ENCODE measurements around the gene OSBPL3.

Gene OSBPL3

DNA sequence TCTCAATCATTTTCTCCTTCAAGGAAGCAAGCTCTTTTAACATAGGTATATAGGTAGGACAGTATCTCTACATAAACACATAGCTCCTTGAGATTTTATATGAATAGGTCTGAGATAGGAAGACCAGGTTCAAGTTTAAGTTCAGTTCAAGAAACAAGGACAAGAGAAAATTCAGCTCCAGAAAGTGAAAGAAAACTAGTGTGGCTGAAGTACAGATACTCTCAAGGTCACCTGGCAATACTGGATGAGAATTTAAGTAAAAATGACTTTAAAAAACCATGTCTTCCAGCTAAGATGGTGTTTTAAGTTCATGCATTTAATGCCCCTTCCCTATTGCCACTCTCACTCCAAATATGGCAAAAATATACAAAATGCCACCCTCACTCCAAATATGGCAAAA is 91.3 kb downstream of the OSBPL3 start:
- no peak for DNase-seq

DNA sequence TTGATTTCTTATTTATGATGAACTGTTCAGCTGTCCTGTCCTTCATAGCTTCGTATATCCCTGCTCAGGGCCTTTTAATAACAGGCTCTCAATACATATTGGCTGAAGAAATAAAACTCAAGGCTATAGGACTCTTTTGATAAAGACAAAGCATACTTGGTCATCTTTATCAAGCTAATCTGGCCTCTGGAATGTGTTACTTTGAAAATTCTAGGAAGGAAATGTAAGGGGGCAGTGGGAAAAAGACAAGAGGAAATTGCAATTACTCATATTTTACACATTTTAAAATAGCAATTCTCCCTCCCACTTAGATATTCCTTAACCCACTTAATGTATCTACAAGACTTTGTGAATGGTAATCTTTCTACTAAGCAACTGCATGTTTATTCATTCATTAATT is 94.3 kb downstream of the OSBPL3 start:
- no peak for DNase-seq

GRCh38 chr7:24885305-24885704 is 94.7 kb downstream of the OSBPL3 start:
- no peak for DNase-seq

DNA sequence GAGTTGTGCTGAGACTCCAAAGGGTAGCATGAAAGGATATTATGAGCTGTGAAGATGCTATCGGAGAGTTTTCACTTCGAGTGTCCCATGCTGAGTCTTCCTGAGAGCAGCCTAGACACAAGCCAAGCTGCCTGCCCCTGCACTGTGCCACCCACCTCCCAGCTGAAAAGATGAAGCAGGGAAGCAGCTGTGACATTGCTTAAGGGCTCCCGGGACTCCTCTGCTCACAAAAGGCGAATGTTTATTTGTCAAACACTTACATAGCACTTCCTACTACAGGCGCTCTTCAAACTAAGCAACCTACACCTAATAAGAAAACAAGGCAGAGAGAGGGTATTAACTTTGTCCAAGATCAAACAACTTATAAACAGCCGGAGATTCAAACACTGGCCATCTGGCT is 95.6 kb downstream of the OSBPL3 start:
- DNase-seq = no peak

DNA sequence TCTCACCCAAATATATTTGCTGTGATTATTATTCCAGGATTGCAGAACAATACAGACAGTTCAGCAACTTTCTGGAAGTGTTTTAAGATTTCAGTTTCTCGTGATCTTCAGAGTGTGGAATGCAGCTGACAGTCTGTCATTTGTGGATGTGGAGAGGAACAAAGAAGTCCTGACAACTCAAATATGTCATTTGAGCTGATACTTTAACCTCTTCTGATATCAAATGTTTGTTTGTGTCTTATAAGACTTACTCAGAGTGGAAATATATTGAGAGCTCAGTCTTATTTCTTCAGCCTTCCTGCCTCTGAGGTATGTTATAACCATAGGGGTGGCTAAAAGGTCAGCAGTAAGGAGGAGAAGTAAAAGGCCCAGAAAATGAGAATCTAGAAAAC is 96.4 kb downstream of the OSBPL3 start:
- DNase-seq = no peak

DNA sequence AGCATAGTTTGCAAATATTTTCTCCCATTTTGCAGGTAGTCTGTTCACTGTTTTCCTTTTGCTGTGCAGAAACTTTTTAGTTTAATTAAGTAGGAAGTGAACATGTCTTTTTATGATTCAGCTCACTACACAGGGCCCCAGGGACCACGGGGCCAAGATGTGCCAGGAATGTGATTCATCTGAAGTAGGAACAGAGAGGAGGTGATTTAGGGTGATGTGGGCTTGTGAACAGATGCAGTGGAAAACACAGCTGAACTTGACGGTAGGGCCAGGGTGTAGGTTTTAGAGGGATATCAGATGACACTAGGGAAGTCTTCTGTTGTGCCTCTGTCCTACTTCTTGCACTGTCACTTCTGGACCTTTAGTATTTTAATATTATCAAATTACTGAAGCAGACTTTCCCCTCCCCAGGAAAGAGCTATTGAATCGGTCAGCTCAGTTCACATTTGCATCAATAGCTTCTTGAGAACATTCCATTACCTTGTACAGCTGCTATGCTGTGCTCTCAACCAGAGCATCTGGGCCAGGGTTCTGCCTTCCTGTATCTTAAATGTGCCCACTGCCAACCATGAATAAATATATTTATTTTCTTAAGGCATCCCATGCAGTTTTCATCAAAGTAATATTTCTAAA is 96.9 kb downstream of the OSBPL3 start:
- peak; percentile 59 for DNase-seq

DNA sequence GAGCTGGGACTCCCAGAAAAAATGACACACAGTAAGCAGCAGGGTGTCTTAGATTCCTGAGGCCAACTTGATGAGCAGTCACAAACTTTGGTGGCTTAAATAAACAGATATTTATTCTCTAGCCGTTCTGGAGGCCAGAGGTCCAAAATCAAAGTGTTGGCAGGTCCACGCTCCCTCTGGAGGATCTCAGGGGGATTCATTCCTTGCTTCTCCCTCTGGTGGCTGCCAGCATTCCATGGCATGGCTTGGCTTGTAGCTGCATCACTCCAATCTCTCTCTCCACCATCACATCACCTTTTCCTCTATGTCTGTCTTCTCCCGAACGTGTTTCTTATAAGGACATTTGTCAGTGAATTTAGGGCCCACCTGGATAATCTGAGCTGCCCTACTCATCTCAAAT is 98.4 kb downstream of the OSBPL3 start:
- no peak for DNase-seq

DNA sequence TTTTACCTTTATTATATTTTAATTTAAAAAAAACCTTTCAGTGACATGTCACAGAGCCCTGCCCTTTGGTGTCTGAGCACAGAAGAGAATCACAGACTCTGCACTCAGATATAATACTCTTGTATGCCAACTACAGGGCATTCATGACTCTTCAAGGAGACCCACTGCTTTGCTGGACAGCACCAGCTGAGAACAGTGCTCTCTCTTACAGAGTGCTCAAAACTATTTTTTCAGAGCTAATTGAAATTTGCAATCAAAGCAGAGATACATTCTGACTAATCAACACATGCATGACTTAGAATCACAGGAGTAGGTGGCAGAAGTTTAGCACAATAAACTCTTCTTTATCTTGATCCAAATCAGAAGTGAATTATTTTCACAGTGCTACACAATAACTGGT is 99.1 kb downstream of the OSBPL3 start:
- DNase-seq = no peak

GRCh38 chr7:24879291-24879690 is 100.7 kb downstream of the OSBPL3 start:
- DNase-seq = no peak

DNA sequence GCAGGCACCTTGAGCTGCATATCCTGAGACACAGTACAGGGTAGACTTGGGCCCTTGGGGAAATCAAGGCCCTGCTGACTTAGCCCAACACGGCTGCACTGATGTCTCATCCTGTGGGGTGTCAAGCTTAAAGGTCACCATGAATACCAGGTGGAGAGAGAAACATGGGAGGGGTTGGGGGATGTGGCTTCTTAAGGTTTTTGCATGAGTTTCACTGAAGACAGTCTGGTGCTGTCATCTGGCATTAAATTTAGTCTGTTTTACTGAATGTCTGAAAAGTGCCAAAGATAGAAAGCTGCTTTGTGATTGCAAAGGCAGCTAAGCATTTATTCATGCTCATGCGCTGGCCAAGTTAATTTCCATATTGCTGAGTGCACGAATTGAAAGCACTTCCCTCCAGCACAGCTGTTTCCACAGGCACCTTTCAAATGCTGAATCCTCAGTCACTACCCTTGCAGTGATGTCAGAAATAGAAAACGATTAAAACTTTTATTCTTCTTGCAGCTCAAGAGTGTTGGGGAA is 102.1 kb downstream of the OSBPL3 start:
- no peak for DNase-seq

DNA sequence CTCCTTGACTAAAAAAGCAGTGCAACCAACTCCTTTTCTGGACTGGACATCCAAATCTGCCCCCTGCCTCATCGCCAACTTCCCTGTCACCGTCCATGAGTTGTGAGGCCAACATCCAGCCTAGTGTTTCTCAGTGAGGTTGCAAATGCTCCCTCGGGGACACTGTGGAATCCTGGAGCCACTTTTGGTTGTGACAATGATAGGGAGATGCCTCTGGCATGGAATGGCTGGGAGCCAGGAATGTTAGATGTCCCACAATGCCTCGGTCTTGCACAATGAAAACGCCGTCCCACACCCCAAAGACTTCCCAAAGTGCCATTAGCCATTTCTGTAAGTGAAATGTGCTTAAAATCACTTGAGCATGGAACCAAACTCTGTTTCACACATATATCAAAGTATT is 105.2 kb downstream of the OSBPL3 start:
- DNase-seq = no peak

DNA sequence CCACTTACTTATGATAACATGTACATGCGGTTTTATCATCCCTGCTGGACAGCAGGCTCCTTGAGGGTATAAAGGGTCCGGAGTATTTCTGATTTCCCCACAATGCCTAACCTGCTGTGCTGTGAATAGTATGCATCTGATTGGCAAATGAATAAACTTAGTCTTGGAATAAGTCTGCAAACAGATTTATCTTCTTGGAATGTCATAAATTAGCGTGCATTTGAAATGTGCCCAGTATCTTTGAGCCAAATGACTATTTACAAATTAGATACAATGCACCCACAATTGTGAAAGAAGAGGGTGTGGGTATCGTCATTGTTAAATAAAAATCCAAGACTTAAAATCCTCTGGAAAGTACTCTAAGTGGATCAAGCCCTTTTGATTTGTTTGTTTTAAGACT is 106.0 kb downstream of the OSBPL3 start:
- DNase-seq = no peak

GRCh38 chr7:24871770-24872169 is 108.2 kb downstream of the OSBPL3 start:
- DNase-seq = no peak

DNA sequence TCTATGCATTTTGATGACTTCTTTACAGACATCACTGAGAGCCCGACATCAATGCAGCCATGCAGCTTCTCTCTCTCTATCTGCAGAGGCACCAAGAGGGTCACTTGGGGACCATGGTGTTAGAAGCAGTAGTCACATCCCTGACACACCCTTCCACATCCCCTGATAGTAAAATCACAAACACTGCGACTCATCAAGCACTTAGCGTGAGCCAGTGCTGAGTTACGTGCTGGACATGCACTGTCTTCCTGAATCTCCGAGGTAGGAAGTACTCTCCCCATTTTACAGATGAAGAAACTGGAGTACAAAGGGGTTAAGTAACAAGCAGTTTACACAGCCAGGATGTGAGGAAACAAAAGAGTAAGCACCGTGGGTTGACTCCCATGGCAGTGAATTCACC is 109.2 kb downstream of the OSBPL3 start:
- DNase-seq = no peak

DNA sequence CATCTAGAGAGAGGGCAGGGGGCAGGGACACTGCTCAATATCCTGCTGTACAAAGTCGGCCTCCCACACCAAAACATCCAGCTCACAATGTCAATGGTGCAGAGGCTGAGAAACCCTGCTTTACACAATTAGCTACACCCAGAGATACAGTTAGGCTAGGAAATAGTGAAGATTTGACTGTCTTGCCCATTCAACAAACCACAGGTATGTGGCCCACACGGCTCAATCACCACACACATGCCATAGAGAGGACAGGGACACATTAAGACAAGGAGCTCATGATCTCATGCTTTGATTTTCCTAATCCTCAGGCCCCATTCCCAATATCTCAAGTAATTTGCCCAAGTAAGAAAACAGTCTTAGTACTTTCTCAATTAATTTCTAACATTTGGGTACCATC is 110.4 kb downstream of the OSBPL3 start:
- no peak for DNase-seq

DNA sequence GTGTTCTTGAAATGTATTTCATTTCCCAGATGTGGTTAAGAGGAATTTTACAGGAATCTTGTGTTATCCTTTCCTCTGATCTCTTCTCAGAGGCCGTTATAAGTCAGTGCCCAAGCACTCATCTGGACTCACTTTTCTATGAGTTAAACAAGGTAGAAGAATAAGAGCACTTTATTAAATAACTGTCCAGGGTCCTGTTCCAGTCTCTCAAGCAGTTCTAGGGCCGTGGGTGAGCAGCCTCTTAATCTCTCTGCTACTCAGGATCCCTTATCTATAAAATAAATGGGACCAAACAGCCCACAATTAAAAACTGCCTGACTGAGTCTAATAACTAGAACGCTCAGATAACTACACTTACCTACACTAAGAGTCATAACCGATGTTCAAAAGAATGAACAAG is 111.2 kb downstream of the OSBPL3 start:
- DNase-seq = no peak

DNA sequence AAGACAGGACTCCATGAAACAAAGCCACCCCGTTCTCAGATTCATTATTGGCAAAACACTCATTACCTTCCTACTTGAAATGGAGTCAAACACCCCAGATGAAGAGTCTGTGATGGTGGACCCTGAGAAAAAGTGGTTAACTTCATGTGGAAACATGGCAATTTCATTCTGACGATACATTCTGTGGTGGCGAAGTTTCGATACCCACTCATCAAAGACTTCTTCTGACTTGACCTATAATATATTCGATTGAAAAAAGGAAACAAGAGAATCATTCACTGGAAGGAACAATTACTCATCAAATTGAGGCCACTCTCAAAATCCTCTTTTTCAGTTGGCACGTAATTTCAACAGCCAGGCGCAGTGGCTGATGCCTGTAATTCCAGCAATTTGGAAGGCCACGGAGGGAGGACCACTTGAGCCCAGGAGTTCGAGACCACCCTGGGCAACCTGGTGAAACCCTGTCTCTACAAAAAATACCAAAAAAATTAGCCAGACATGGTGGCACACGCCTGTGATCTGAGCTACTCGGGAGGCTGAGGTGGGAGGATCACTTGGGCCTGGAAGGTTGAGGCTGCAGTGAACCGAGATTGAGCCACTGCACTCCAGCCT is 113.9 kb downstream of the OSBPL3 start:
- DNase-seq = peak; percentile 45

DNA sequence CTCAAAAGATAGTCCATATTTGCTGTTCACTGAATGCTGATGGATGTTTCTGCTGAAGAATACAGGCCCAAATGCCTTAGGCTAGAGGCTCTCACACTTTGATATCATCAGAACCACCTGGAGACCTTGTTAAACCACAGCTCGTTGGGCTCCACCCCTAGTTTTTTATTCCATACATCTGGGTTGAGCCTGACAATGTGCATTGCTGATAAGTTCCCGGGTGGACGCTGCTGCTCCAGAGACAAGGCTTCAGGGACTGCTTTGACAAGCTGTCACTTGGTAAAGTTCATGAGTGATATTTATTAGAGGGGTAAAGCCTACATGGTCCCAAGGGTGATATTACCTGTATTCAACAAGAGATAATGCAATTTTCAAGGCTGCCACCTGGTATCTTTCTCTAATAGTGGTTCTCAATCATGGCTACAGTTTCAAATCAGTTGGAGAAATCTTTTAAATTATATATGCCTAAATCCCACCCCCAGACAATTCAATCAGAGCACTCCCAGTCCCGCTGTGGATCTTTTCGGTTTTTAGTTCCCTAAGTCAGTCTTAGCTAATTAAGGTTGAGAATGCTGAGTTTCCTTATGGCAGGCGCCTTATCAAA is 115.7 kb downstream of the OSBPL3 start:
- no peak for DNase-seq

DNA sequence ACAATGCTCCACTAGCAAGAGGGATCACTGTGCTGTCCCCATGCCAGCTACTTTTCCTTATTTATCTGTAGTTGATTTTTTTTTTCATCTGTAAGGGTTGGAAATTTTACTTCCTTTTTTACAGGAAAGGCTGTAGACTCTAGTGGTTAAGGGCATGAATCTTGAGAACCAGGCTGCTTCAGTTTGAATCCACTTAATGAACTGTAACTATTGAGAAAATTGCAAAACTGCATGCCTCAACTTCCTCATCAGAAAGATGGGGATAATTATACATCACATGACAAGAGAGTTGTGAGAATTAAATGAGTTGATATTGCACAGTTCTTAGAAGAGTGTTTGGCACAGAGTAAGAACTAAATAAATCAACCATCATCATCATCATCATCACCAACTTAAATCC is 116.4 kb downstream of the OSBPL3 start:
- no peak for DNase-seq

GRCh38 chr7:24862461-24862860 is 117.5 kb downstream of the OSBPL3 start:
- no peak for DNase-seq

GRCh38 chr7:24861336-24861735 is 118.6 kb downstream of the OSBPL3 start:
- no peak for DNase-seq

GRCh38 chr7:24860611-24861010 is 119.4 kb downstream of the OSBPL3 start:
- no peak for DNase-seq

- DNase-seq = no peak
Measured at GRCh38 chr7:24858108-24858977, 121.6 kb downstream of the OSBPL3 start.

DNA sequence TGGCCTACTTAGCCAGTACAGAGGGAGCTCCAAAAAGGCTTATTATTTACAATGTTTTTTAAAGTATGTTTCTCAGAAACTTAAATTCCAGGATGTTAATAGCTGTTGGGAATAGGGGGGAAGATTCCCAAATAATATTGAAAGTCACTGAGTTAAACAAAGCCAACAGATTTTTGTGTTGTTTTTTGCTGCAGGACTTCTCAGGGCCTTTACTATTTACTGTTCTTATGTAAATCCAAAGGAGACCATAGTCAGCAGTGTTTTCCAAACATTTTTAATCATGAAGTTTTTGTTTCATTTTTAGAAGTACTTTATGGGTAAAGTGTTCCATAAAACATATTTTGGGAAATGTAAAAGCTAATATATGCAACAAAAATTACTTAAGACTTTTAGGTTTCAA is 122.4 kb downstream of the OSBPL3 start:
- DNase-seq = no peak

Data from stimulated activated CD8-positive, alpha-beta memory T cell treated with anti-CD3 and anti-CD28 coated beads, Interleukin-4, amount 100 ng/mL, for 48 hours (primary cell).